Adrenal gland (tissue), 12 donors: ENCODE results near the gene ZBTB9. TPM values are rescaled to one million over a fixed set of nuclear protein-coding genes. Genes with fewer than 3 reads are reported as not detected.

Experiments used
- DNase-seq, 7 donors: peaks; one replicate each; pipeline ENCODE4 v3.0.0-alpha.2; 2019 to 2020
- H3K27ac ChIP-seq, 5 donors: fragments of 200-600 bp; sonication (generic) in 4 of 5; 1 replicate in 3 of 5; 2 replicates in 2 of 5; pipeline versions ENCODE4 v1.5.1 to v1.8.0; 2016 to 2020; ENCODE audit warnings: mild to moderate bottlenecking in 1 of 5
- H3K27me3 ChIP-seq: fragments of 200-600 bp; 2 replicates; pipeline ENCODE4 v1.8.0; 2021
- H3K36me3 ChIP-seq, 2 donors: fragments of 200-600 bp; replicated peaks in 1 of 2; 1 replicate in 1 of 2; 2 replicates in 1 of 2; pipeline versions ENCODE4 v1.5.1 to v1.8.0; 2018 to 2022
- H3K4me1 ChIP-seq, 2 donors: fragments of 200-600 bp; replicated peaks in 1 of 2; 1 replicate in 1 of 2; 2 replicates in 1 of 2; pipeline versions ENCODE4 v1.5.1 to v1.8.0; 2018 to 2021
- H3K4me3 ChIP-seq, 4 donors: fragments of 200-600 bp; sonication (generic) in 3 of 4; one replicate each; pipeline ENCODE4 v1.5.1; 2016 to 2018
- H3K9me3 ChIP-seq, 3 donors: fragments of 200-600 bp; sonication (generic) in 1 of 3; replicated peaks in 1 of 3; 1 replicate in 2 of 3; 2 replicates in 1 of 3; pipeline versions ENCODE4 v1.5.1 to v1.8.0; 2016 to 2021
- CTCF ChIP-seq, 6 experiments: fragments of 450-650 bp in 4 of 6; fragments of 200-600 bp in 2 of 6; sonication (generic) in 1 of 6; IDR thresholded peaks; 1 replicate in 5 of 6; 2 replicates in 1 of 6; pipeline versions ENCODE4 v1.5.1 to v1.8.0; 2016 to 2021; ENCODE audit warnings: antibody characterized with exemption in 6 of 6, mild to moderate bottlenecking in 2 of 6, moderate library complexity in 1 of 6
- POLR2A ChIP-seq, 2 donors: fragments of 450-650 bp; IDR thresholded peaks; one replicate each; pipeline ENCODE4 v1.6.1; 2017; ENCODE audit warnings: antibody characterized with exemption in 2 of 2, mild to moderate bottlenecking in 2 of 2, moderate library complexity in 1 of 2
- WGBS, 4 donors: extraction: QIAGEN DNeasy Blood & Tissue Kit in 2 of 4; methylation state at CpG; one replicate each; pipeline versions ENCODE4 v1.1.5 to v1.1.7; 2013 to 2017; 5-methylcytosine and 5-hydroxymethylcytosine counted together
- intact Hi-C, 2 donors: fragments of 100-400 bp; cut with DNase I; formaldehyde crosslinking; loops; one replicate each; pipeline versions ENCODE4 v1.14.1 to v1.15.0; 2022 to 2023
- polyA plus RNA-seq, 3 donors: library from polyadenylated mRNA; stranded (reverse); fragments of 200-250 nt in 2 of 3; fragments of 350-450 nt in 1 of 3; fragmentation: Illumina TruSeq in 1 of 3; extraction: RNeasy Lipid Tissue Mini Kit (QIAGEN cat#74804) in 1 of 3; gene quantifications; one replicate each; pipeline ENCODE4 v1.2.3, GENCODE V29; 2013 to 2014
- total RNA-seq, 9 donors: library from RNA; depleted of rRNA in 4 of 9; stranded (reverse); fragments of >200 nt in 4 of 9; fragments of 120-200 nt in 1 of 9; fragmentation: NEBNext Ultra II Directional in 1 of 9; extraction: Animal tissue kit (Norgen Biotek cat#: 25700) in 1 of 9; gene quantifications; one replicate each; pipeline versions ENCODE4 v1.1.0 to v1.2.4, GENCODE V29; 2013 to 2023
- donor health status: healthy with polysubstance abuse.
- donor health status: Bipolar disorder and iron deficiency.
- donor health status: DM: yes; HTN: yes; CAD: no.
- donor health status: DM: no; HTN: no; CAD: no.
- donor health status: DM: no; HTN: no; CAD: no.
- donor health status: DM: yes; HTN: yes; CAD: no.

The ZBTB9 gene
- total and polyA plus RNA-seq, 12 donors: 2.3 to 11.2 (median 6.7) TPM

GRCh38 chr6:33428966-33429749 is 25.2 kb upstream of the ZBTB9 start:
- intact Hi-C loops: loop anchor here in 1 of 2 donors (10.0 kb wide), 1 partner anchor 146 kb away; no protein-coding TSS in a partner anchor
- peaks cover 19 to 60% of the 10 kb centered on the region in 2 donors for H3K4me1 ChIP-seq
- TF ChIP-seq POLR2A (IDR thresholded peaks at IDR 0.05): no peak

GRCh38 chr6:33429750-33430052 is 24.7 kb upstream of the ZBTB9 start:
- DNase-seq: no peak
- Histone ChIP-seq H3K9me3 (no peaks in the 10 kb centered on the region), H3K36me3 (no peaks in the 10 kb centered on the region), H3K4me1 (peaks cover 16 to 54% of the 10 kb centered on the region in 2 donors), H3K27ac (peak overlapping the region in 2 of 5 donors; percentile 58 to 64), H3K4me3 (no peak overlapping the region), H3K27me3 (no peaks in the 10 kb centered on the region)
- no peak for TF ChIP-seq POLR2A (IDR thresholded peaks at IDR 0.05)
- TF ChIP-seq CTCF (IDR thresholded peaks at IDR 0.05): no peak
- intact Hi-C loops: loop anchor here in 1 of 2 donors (10.0 kb wide), 1 partner anchor 145 kb away; no protein-coding TSS in a partner anchor
- 42 to 51% (median 47%) methylated on average over 2 of the region's 2 CpGs for WGBS, 4 donors

More at GRCh38 chr6:33428966-33429749, 25.2 kb upstream of the ZBTB9 start:
- no peak overlapping the region for H3K4me3 ChIP-seq
- no peaks in the 10 kb centered on the region for H3K36me3 ChIP-seq
- no peaks in the 10 kb centered on the region for H3K27me3 ChIP-seq
- no peak for DNase-seq
- H3K9me3 ChIP-seq: no peaks in the 10 kb centered on the region
- WGBS, 4 donors: 66 to 74% (median 73%) methylated on average over 5 of the region's 5 CpGs
- H3K27ac ChIP-seq: peak overlapping the region in 3 of 5 donors; percentile 16 to 80 (median 64)

GRCh38 chr6:33430334-33430733 is 24.0 kb upstream of the ZBTB9 start:
- Histone ChIP-seq H3K9me3 (no peaks in the 10 kb centered on the region), H3K4me1 (peaks cover 11 to 50% of the 10 kb centered on the region in 2 donors), H3K4me3 (no peak overlapping the region), H3K36me3 (peaks cover 0 to 2% of the 10 kb centered on the region in 2 donors), H3K27ac (peak overlapping the region in 1 of 5 donors; percentile 64), H3K27me3 (no peaks in the 10 kb centered on the region)
- 55 to 68% (median 65%) methylated on average over 2 of the region's 2 CpGs for WGBS, 4 donors
- intact Hi-C loops: no loop called here
- no peak for DNase-seq
- TF ChIP-seq CTCF (IDR thresholded peaks at IDR 0.05) (no peak), POLR2A (IDR thresholded peaks at IDR 0.05) (no peak)

GRCh38 chr6:33430991-33431879 is 23.1 kb upstream of the ZBTB9 start:
- no peak for TF ChIP-seq CTCF (IDR thresholded peaks at IDR 0.05)
- no peak for TF ChIP-seq POLR2A (IDR thresholded peaks at IDR 0.05)
- peaks cover 11 to 50% of the 10 kb centered on the region in 2 donors for H3K4me1 ChIP-seq
- no peaks in the 10 kb centered on the region for H3K27me3 ChIP-seq
- intact Hi-C loops: no loop called here
- WGBS, 4 donors: 20 to 31% (median 25%) methylated on average over 9 to 12 of the region's 12 CpGs
- H3K9me3 ChIP-seq: no peaks in the 10 kb centered on the region
- DNase-seq: peak in 4 of 7 donors; percentile 53 to 86 (median 57)
- no peak overlapping the region for H3K4me3 ChIP-seq
- H3K36me3 ChIP-seq: peaks cover 0 to 11% of the 10 kb centered on the region in 2 donors
- H3K27ac ChIP-seq: no peak overlapping the region
